GM19324 (cell line): ENCODE results near the gene SLC1A4.
"Not testable (repeated sequence)": the region's sequence is repeated elsewhere in the genome, so short reads cannot be mapped to it uniquely, and the experiment has no call there.

Experiments used
- ATAC-seq: cut with Tn5 transposase; IDR thresholded peaks from one replicate; pipeline ENCODE4 v1.9.1; 2021; ENCODE audit warnings: mild to moderate bottlenecking, moderate library complexity; ENCODE audit not compliant: unreplicated experiment, low FRiP score

Gene SLC1A4

DNA sequence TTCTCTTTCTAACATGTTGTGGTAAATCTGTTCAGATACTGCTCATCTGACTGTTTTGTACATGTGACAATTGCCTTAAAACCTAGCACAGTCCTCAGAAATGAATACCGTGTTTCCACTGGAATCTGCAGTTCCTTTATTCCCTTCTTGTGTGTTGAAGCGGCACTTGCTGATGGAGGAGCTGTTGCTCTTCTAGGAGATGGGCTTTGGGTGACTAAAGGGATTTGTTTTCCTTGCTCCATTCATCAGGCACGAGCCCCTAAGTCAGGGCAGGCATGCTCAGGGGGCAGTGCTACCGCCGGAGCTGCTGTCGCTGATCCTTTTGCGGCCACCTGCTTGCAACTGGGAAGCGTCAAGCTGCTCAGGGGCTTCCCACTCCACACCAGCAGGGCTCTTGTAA lies 34.5 kb downstream of the SLC1A4 start:
- ATAC-seq = no peak

DNA sequence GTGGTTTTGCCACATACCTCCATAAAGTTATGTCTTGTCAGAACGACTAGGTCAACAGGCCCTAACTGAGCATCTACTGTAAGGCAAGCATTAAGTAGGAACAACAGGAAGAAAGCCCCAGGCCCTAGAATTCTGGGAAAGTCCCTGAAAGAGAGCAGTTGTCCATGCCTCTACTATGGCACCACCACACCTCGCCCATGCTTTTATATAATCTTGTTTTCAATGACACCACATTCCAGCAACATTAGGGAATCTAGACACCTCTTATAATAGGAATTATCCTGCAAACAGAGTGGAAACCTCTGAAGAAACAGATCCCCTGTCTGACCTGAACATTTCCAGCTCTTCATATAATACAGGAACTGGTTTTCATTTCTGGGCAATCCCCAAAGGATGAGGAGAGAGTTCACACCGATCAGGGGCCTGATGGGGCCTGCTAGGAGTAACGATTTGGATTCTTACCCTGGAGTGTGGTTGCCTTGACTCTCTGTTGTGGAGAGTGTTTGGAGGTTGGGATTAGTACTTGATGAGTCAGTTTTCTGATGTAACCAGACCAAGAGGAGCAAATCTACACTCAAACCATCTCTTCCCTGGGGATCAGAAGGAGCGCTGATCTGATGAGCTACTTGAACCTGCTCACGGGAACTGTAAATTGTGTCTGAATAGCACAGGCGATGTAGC lies 35.1 kb downstream of the SLC1A4 start:
- no peak for ATAC-seq

DNA sequence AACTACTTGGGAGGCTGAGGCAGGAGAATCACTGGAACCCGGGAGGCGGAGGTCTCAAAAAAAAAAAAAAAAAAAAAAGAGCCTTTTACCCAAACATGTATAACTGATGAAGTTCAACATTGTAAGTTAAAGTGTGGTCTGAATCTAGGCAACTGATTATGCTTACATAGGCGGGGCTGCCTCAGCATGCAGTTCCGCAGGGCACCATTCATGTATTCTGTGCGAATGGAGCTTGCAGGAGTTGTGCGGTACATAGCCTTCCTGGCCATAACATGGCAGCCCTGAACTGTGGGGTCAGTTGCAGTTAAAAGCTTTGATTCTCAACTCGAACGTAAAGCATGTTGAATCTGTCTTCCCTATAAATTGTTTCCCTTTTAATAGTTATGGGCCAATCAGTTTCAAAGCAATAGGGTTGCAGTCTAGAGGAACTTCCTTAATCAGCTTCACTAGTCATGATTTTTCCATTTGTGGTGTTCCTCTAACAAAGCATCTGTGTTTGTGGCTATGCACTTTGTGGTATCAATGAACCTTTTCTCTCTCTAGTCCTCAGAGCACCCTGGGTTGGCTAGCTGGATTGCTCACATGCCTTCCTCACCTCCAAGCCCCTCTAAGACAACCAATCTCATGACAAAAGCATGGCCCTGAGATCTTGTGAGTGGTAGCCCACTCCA lies 36.4 kb downstream of the SLC1A4 start:
- no peak for ATAC-seq

DNA sequence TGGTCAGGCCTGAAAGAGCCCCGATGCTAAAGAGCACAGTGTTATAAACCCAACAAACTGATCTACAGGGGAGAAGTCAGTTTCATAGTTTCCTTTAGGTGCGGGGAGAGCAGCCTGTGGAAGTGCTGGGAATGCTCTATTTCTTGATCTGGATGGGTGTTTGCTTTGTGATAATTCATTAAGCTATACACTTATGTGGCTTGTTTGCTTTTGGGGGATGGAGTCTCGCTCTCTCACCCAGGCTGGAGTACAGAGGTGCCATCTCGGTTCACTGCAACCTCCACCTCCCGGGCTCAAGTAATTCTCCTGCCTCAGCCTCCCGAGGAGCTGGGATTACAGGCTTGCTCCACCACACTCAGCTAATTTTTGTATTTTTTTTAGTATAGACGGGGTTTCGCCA lies 37.0 kb downstream of the SLC1A4 start:
- ATAC-seq = no peak

DNA sequence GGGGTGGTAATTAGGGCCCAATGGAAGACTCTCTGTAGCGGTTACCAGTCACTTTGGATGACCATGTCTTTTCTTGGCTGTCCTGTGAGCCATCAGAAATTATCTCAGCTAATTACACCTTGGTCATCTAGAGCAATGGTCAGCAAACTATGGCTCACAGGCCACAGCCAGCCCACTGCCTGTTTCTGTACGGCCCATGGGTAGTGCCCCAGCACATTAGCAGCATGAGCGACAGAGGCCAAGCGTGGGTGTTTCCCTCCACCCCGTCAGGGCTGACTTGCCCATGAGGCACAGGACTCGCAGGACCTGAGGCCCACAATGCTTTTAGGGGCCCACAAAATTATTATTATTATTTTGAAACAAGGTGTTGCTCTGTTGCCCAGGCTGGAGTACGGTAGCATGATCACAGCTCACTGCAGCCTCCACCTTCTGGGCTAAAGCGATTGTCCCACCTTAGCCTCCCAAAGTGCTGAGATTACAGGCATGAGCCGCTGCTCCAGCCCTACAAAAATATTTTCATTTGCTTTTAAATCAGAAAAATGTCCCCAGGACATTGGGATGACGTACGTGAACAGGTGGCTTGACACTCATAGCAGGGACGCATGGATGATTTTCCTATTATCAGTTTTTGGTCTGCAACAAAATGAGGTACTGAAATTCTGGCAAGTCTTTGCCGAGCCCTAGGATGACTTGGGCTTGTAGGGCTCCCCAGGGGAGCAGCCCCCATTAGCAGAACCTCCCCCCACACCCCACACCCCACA lies 37.7 kb downstream of the SLC1A4 start:
- no peak for ATAC-seq

DNA sequence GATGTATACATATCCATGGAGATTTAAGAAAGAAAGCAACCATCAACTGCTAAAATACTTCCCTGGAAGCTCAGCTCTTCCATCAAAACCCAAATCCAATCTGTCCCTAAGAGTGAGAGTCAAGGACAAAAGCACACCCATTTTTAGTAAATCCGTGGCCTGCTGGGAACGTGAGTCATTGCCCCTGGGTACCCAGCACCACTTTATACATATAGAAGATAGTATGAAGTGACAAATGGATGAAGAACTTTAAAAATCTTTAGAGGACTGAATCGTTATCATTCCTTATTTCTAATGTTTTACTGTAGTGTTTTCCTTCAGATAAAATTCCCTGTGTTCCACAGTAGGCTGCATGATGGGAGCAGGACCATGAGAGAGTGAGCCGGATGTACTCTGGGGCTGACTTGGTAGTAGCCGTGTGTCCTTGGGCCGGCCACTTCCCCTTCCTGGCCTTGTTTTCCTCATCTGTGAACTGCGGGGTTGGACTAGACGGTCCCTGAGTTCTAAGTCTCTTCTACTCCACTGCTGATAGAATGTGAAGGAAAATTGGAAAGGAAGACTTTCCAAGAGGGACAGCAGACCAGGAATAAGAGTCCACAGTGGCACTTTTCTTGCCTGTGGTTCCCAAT lies 38.5 kb downstream of the SLC1A4 start:
- ATAC-seq = no peak

DNA sequence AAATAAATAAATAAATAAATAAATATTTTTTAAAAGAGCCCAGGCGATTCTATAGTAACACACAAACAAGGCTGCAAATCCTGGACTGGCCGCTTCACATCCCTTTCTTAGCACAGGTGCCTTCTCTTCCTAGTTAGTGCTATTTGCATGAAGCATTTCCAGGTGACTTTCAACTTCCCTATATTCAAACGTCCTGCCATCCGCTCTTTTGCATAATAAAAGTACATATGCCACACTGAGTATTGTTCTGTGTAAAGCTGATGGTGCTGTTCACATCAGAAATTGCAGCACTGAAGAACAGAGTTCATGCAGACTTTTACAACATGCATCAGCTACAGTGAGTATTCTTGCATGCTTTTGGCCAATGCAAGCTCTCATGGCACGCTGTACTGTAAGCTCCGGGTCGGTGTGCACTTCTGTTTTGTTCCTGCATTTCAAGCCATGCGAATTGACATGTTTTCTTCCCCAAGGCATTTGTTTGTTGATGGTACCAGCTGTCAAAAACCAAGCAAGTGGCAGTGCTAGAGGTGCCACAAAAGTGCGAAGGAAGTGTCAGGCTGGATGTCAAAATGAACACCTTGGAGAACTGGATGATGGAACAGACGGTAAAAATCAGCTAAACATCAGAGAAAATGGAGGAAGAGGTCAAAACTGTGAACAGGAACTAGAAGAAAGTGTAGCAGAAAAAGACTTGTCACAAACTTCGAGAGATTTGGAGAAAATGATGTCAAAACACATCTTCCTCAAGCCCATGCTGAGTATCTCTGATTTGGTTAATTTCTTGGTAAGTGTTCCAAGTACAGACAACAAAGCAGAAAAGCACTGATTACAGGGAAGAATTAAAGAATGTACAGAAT lies 41.5 kb downstream of the SLC1A4 start:
- ATAC-seq = peak; percentile 23

DNA sequence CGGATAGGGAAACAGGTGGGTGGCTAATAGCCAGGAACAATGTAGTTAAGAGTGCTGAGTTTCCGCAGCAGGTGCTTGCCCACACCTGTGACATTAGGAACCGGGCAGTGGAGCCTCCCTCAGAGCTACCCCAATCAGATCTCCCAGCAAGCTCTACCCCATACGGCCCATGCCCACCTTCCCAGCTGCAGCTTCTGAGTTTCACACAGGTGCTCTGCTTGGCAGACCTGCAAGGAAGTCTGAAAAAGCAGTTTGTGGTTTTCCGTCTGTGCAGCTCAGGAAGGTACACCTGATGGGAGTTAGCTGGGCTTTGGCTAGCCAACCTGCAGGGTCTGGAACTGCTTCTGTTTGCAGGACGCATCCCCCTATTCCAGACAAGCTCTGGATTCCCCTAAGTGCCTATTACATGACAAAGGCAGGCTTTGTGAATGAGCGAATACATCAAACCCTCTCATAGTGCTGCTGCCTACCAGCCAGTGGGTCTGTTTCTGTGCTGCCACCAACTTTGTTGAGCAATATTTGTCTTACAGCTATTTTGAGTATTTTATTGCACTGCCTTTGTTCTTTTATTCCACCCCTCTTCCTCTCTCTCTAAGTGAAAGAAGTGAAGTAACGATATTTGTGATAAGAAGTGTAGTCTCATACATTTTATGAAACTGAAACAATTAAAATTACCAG lies 42.3 kb downstream of the SLC1A4 start:
- peak; percentile 60 for ATAC-seq

DNA sequence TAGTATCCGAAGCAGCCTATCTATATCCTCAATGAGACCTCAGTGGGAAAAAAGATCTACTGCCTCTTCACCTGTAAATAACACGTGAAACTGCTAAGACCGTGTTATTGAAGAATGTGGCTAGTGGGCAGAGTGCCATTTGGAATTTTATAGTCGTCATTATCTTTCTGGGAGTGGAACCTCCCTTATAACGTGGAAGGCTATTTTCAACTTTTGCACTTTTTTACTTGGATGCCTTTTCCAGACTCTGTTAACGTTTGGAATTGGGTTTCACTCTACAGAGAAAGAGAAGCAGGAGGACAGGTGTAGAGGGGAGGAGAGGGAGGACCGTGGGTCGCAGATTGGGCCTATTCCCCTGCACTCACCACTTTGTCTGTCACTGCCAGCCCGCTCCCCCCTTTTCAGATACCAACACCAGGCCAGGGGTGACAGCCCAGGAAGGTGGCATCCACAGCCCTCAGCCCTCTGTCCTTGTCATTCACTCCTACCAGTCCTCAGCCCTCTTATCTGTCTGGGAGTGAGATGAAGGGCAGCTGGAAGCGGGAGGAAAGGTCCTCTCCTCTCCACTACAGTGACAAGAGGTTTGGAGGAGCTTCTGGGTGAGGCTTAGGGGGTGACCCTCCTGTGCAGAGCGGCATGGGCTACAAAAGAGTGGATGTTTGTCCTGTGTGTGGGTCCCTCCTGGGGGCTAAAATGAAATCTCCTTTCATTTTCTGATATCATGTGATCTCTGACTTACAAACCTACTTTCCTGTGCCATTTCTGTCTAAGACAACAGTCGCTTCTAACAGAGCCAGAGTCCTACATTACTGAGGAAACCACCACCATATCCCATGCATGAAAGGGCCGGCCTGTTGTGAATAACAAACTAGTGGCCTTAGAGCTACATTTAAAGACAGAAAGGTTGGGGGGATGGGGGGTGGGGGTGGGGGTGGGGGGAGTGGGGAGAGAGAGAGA lies 43.1 kb downstream of the SLC1A4 start:
- ATAC-seq = no peak

DNA sequence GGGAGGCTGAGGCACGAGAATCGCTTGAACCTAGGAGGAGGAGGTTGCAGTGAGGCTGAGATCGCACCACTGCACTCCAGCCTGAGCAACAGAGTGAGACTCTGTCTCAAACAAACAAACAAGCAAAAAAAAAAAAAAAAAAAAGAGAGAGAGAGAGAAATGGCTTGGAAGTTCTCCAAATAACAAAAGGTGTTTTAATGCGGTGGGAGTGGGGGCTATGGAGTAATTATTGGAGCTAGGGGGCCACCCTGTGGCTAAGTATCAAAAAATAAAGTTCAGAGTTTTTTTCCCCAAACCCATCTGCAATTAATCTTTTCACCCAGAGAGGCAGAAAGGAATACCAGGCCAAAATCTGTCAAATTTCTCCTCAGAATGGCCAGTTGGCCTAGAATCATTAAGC lies 44.0 kb downstream of the SLC1A4 start:
- ATAC-seq = no peak

DNA sequence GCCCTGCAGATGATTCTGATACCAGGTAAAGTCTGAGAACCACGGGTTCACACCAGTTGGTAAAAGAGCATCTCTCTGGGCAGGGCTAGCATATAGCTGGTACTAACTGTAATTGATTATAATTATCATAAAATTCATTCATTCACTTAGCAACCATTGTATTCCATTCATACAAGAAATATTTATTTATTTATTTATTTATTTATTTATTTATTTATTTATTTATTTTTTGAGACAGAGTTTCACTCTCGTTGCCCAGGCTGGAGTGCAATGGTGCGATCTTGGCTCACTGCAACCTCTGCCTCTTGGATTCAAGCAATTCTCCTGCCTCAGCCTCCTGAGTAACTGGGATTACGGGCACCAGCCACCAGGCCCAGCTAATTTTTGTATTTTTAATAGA lies 44.5 kb downstream of the SLC1A4 start:
- ATAC-seq = not testable (repeated sequence)

DNA sequence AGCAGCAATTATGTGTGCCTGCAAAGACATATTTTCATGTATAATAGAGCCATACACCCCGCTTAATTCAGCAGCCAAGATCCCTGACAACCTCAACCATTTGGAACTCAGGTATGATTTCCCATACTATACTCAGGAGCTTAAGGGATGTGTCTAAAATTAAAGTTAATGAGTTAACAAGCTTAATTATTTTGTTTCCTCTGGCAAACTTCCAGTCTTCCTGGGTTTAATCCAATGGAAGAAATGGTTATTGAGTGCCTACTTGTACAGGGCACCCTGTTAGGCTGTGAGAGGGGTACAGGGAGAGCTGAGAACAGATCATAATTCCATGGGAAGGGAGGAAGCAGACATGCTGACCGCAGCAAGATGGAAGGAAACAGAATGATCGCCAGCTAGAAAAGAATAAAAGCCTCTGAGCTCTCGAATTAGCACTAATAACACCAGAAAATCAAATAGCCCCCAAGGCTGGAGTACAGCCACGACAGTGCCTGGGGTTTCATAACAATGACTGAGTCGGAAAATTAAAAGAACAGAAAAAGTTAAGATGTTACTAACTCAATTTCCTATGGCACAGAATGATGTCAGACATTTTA lies 46.2 kb downstream of the SLC1A4 start:
- no peak for ATAC-seq

DNA sequence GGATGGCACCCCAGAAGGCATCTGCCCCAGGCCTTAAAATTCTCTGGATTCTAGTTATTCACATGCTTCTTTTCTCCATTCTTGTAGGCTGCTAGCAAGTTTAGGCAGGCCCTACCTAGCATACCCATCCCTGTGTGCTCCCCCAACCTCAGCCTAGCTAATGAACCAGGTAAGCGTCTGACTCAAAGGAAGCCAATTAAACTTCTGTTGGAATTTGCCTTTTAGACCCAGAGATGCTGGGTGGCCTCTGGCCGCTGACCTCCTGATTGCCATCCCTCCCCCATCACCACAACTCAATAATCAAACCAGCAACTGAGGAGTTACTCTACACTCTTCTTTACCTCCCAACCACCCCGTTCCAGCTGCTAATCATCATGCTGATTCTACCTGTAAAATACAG lies 48.0 kb downstream of the SLC1A4 start:
- no peak for ATAC-seq

DNA sequence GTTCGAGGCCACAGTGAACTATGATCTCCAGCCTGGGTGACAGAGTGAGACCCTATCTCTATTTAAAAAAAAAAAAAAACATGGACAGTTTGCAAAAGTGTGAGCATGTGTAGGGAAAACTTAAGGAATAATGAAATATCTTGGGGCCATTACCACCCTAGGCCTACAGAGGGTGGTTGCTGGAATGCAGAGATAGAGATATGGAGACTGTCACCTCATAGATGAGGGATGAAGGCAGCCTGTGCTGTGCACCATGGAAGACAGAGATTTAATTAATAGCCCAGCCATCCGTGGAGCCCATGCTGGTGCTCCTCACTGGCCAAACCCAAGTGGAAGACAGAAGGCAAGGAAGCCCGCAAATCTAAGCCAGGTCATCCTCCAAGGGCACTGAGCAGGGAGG lies 50.4 kb downstream of the SLC1A4 start:
- ATAC-seq = no peak

DNA sequence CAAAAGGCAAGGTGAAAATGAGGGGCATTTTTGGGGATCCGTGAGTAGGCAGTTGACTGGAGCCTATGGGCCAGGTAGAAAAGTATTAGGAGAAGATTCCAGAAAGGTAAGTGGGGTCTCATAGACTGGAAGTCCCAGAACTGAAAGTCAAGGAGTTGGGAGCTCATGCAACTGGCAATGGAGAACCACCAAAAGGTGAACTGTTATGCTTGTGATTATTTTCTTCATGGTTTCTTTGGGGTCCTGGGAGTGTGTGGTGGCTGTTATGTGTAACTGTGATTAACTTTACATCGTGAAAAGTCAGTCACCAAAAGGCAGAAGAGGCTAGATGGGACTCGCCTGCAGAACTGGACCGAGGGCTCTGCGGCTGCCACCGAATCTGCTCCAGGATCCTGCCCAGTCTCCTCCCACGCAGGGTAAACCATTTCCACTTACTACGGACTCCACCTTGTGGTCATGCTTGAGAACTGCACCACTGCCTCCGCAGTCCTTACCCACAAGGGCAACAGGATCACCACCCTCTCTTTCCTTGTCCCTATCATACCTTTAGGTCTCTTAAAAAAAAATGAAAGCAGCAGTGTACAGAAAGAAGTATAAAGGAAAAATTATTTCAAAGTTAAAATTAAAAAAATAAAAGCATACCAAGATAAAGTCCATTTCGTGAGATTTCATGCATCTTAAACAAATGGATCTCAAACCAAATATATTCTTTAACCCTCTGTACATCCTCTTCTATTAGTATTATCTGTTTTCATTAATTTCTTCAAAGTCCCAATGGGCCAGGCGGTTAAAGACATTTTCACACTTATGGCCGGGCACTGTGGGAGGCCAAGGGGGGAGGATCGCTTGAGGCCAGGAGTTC lies 51.4 kb downstream of the SLC1A4 start:
- peak; percentile 80 for ATAC-seq

DNA sequence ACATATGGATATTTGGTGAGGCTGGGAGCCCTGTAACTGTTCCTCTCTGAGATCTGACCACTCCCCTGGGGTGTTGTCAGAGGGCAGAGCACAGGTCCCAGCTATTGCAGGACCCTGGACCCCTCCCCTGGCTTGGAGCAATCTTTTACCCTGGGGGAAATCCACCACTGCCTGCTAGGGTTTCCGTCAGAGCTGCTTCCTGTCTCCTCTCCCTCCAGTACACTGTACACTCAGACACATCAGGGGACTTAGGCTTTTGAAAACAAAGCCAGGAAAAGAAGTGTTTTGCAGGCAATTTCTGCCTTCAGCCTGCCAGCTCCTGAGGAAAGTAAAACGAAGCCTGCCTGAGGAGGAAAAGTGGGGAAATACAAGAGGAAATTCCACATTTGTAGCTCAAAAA lies 53.8 kb downstream of the SLC1A4 start:
- ATAC-seq = no peak

DNA sequence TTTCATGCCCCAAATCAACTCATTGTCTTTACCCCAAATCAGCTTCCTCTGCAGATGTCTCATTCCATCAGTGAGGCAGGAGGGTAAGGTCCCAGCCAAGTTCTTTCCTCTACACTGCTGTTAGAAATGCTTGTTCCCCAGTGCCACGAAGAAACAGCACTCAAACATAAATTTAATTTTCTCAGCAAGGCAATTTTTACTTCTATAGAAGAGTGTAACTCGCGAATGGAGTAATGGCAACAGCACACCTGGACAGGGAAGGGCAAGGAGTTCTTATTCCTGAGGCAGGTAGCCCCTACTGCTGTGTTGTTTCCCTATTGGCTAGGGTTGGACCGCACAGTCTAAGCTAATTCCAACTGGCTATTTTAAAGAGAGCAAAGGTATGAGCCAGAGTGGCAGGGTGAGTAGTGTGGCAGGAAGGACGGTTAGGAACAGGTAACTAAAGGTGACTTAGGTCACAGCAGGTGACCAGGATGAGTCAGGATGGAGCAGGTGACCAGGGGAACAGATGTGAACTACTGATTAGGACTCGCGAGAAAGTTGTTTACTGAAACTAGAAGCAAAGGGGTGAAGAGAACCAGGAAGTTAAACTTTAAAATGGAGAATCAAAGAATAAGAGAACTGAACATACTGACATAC lies 55.0 kb downstream of the SLC1A4 start:
- no peak for ATAC-seq
